Measurements from ENCODE around the gene PLEKHA8.

PLEKHA8 gene

DNA sequence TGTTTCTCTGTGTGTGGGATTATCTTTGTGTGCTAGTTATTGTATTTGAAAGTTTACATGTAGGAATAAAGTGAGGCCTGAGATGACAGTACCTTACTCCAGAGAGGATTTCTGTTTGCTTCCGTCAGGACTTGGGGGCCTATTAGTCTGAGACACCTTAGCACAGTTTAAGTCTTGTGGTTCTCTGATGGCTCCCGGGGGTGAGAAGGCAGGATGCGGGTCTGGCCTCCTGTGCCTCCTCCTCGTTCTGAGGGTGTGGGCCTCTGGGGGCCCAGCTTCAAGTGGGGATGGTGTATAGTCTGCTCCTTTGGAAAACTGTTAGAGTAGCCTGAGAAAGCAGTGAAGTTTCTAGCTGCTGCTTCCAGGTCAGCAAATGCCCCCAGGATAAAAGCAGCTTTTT lies 119.0 kb downstream of the PLEKHA8 start:
- peaks cover 2 to 12% of the 10 kb centered on the region in 2 donors for H3K36me3 ChIP-seq (ENCODE audit: control insufficient read depth in 1 of 2, insufficient read depth in 2 of 2, low read length in 2 of 2)
- H3K4me3 ChIP-seq (ENCODE audit: low read depth in 1 of 2, low read length in 2 of 2) = no peak overlapping the region
- H3K27ac ChIP-seq (ENCODE audit: low read length) = no peak overlapping the region
- H3K27me3 ChIP-seq (ENCODE audit: low read depth, low read length) = no peaks in the 10 kb centered on the region
- H3K4me1 ChIP-seq (ENCODE audit: control insufficient read depth in 1 of 2, insufficient read depth in 2 of 2, low read length in 2 of 2) = peaks cover 0 to 15% of the 10 kb centered on the region in 2 donors
- H3K9me3 ChIP-seq (ENCODE audit: control insufficient read depth in 1 of 2, low read length in 2 of 2) = no peaks in the 10 kb centered on the region

GRCh38 chr7:30147785-30148184 lies 119.6 kb downstream of the PLEKHA8 start:
- no peak overlapping the region for H3K4me3 ChIP-seq (ENCODE audit: low read depth in 1 of 2, low read length in 2 of 2)
- no peaks in the 10 kb centered on the region for H3K27me3 ChIP-seq (ENCODE audit: low read depth, low read length)
- peaks cover 3 to 17% of the 10 kb centered on the region in 2 donors for H3K36me3 ChIP-seq (ENCODE audit: control insufficient read depth in 1 of 2, insufficient read depth in 2 of 2, low read length in 2 of 2)
- H3K9me3 ChIP-seq (ENCODE audit: control insufficient read depth in 1 of 2, low read length in 2 of 2) = no peaks in the 10 kb centered on the region
- peaks cover 0 to 15% of the 10 kb centered on the region in 2 donors for H3K4me1 ChIP-seq (ENCODE audit: control insufficient read depth in 1 of 2, insufficient read depth in 2 of 2, low read length in 2 of 2)
- no peak overlapping the region for H3K27ac ChIP-seq (ENCODE audit: low read length)

DNA sequence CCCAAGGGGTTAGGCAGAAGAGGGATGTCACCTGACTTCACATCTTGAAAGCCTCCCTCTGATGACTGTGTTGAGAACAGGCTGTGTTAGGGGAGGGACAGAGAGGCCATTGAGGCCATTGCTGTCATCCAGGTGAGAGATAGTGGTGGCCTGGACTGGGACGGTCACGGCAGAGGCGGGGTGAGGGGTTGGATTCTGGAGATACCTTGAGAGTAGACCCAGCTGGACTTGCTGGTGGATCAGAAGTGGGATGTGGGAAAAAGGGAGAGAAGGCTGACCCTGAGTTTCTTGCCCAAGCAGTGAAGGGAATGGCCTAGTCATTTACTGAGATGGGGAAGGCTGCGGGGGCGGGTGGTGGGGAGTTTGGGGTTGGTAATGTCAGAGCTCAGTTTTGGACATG lies 120.2 kb downstream of the PLEKHA8 start:
- peaks cover 0 to 15% of the 10 kb centered on the region in 2 donors for H3K4me1 ChIP-seq (ENCODE audit: control insufficient read depth in 1 of 2, insufficient read depth in 2 of 2, low read length in 2 of 2)
- H3K36me3 ChIP-seq (ENCODE audit: control insufficient read depth in 1 of 2, insufficient read depth in 2 of 2, low read length in 2 of 2) = peaks cover 3 to 17% of the 10 kb centered on the region in 2 donors
- H3K27me3 ChIP-seq (ENCODE audit: low read depth, low read length) = no peaks in the 10 kb centered on the region
- no peak overlapping the region for H3K27ac ChIP-seq (ENCODE audit: low read length)
- no peak overlapping the region for H3K4me3 ChIP-seq (ENCODE audit: low read depth in 1 of 2, low read length in 2 of 2)
- H3K9me3 ChIP-seq (ENCODE audit: control insufficient read depth in 1 of 2, low read length in 2 of 2) = no peaks in the 10 kb centered on the region

GRCh38 chr7:30148951-30149459 lies 120.8 kb downstream of the PLEKHA8 start:
- no peak overlapping the region for H3K27ac ChIP-seq (ENCODE audit: low read length)
- H3K27me3 ChIP-seq (ENCODE audit: low read depth, low read length) = no peaks in the 10 kb centered on the region
- H3K4me1 ChIP-seq (ENCODE audit: control insufficient read depth in 1 of 2, insufficient read depth in 2 of 2, low read length in 2 of 2) = peaks cover 0 to 15% of the 10 kb centered on the region in 2 donors
- H3K9me3 ChIP-seq (ENCODE audit: control insufficient read depth in 1 of 2, low read length in 2 of 2) = no peaks in the 10 kb centered on the region
- no peak overlapping the region for H3K4me3 ChIP-seq (ENCODE audit: low read depth in 1 of 2, low read length in 2 of 2)
- H3K36me3 ChIP-seq (ENCODE audit: control insufficient read depth in 1 of 2, insufficient read depth in 2 of 2, low read length in 2 of 2) = peaks cover 3 to 18% of the 10 kb centered on the region in 2 donors

DNA sequence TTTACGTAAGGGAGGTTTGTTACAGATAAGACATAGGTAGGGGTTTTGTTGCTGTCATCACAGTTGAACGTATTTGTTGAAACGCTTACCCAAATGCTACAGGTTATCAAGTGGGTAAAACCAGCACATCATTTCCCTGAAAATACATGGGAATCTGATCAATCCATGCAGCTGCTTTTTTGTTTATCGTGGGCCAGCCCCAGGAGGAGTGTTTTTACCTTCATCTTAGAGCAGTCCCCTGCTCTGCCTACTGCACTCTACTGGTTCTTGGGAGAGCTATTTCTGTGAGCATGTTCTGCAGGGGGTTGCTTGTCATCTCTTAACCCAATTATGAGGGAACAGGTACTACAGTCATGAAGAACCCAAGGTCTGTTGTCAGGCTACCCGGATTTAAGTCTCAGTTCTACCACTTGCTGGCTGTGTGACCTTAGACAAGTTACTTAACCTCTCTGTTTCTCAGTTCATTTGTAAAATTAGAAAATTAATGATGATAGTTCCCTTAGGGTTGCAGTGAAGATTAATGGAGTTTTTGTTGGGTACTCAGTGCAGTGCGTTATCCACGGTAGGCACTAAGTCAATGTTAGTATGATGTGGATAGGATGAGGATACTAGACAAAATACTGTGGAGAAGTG lies 121.5 kb downstream of the PLEKHA8 start:
- H3K36me3 ChIP-seq (ENCODE audit: control insufficient read depth in 1 of 2, insufficient read depth in 2 of 2, low read length in 2 of 2) = peaks cover 3 to 26% of the 10 kb centered on the region in 2 donors
- H3K27ac ChIP-seq (ENCODE audit: low read length) = no peak overlapping the region
- H3K9me3 ChIP-seq (ENCODE audit: control insufficient read depth in 1 of 2, low read length in 2 of 2) = no peaks in the 10 kb centered on the region
- no peaks in the 10 kb centered on the region for H3K27me3 ChIP-seq (ENCODE audit: low read depth, low read length)
- no peak overlapping the region for H3K4me3 ChIP-seq (ENCODE audit: low read depth in 1 of 2, low read length in 2 of 2)
- H3K4me1 ChIP-seq (ENCODE audit: control insufficient read depth in 1 of 2, insufficient read depth in 2 of 2, low read length in 2 of 2) = peaks cover 0 to 15% of the 10 kb centered on the region in 2 donors

DNA sequence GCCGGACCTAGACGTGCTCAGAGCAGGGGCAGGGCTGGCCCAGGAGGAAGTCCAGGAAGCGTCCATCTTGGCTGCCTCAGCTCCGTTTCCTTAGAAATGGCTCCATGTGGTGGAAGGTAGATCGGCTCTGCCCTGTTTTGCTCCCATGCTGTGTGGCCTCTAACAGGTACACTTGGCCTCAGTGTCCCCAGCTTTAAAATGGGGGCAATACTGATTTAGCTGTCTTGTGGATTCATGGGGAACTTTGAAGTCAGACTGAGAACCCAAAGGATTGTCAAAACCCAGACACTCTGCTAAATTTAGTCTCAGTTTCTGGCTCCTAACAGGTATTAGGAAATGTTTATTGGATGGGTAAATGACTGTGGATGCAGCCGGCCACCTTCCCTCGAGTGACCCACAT lies 122.5 kb downstream of the PLEKHA8 start:
- Histone ChIP-seq H3K36me3 (ENCODE audit: control insufficient read depth in 1 of 2, insufficient read depth in 2 of 2, low read length in 2 of 2) (peaks cover 3 to 27% of the 10 kb centered on the region in 2 donors), H3K4me3 (ENCODE audit: low read depth in 1 of 2, low read length in 2 of 2) (no peak overlapping the region), H3K27ac (ENCODE audit: low read length) (no peak overlapping the region), H3K4me1 (ENCODE audit: control insufficient read depth in 1 of 2, insufficient read depth in 2 of 2, low read length in 2 of 2) (peaks cover 0 to 15% of the 10 kb centered on the region in 2 donors), H3K9me3 (ENCODE audit: control insufficient read depth in 1 of 2, low read length in 2 of 2) (no peaks in the 10 kb centered on the region), H3K27me3 (ENCODE audit: low read depth, low read length) (no peaks in the 10 kb centered on the region)

GRCh38 chr7:30154111-30154587 lies 125.9 kb downstream of the PLEKHA8 start:
- H3K4me1 ChIP-seq (ENCODE audit: control insufficient read depth in 1 of 2, insufficient read depth in 2 of 2, low read length in 2 of 2) = peaks cover 0 to 4% of the 10 kb centered on the region in 2 donors
- H3K27ac ChIP-seq (ENCODE audit: low read length) = no peak overlapping the region
- peaks cover 3 to 27% of the 10 kb centered on the region in 2 donors for H3K36me3 ChIP-seq (ENCODE audit: control insufficient read depth in 1 of 2, insufficient read depth in 2 of 2, low read length in 2 of 2)
- H3K27me3 ChIP-seq (ENCODE audit: low read depth, low read length) = no peaks in the 10 kb centered on the region
- H3K9me3 ChIP-seq (ENCODE audit: control insufficient read depth in 1 of 2, low read length in 2 of 2) = no peaks in the 10 kb centered on the region
- no peak overlapping the region for H3K4me3 ChIP-seq (ENCODE audit: low read depth in 1 of 2, low read length in 2 of 2)

DNA sequence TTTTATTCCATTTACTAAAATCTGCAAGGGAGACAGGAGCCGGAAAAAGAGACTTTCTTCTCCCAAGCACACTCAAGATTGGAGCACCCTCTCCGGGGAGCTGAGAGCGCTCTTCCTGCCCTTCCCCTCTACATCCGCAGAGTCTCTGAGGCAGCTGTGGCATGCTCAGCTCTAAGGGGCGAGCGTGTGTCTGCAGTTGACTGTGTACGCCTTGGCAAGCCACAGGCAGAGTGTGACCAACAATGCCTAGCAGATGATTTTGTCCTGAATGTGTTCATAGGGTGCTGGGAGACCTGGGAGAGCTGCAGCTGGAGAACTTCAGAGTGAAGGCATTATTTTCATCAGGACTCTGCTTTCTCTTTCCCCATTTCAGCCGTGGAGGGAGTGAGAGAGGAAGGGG lies 127.3 kb downstream of the PLEKHA8 start:
- Histone ChIP-seq H3K4me1 (ENCODE audit: control insufficient read depth in 1 of 2, insufficient read depth in 2 of 2, low read length in 2 of 2) (peaks cover 0 to 12% of the 10 kb centered on the region in 2 donors), H3K27me3 (ENCODE audit: low read depth, low read length) (no peaks in the 10 kb centered on the region), H3K36me3 (ENCODE audit: control insufficient read depth in 1 of 2, insufficient read depth in 2 of 2, low read length in 2 of 2) (peaks cover 3 to 22% of the 10 kb centered on the region in 2 donors), H3K9me3 (ENCODE audit: control insufficient read depth in 1 of 2, low read length in 2 of 2) (no peaks in the 10 kb centered on the region), H3K27ac (ENCODE audit: low read length) (no peak overlapping the region), H3K4me3 (ENCODE audit: low read depth in 1 of 2, low read length in 2 of 2) (no peak overlapping the region)

- Histone ChIP-seq H3K27ac (ENCODE audit: low read length) (no peak overlapping the region), H3K36me3 (ENCODE audit: control insufficient read depth in 1 of 2, insufficient read depth in 2 of 2, low read length in 2 of 2) (peaks cover 1 to 20% of the 10 kb centered on the region in 2 donors), H3K4me3 (ENCODE audit: low read depth in 1 of 2, low read length in 2 of 2) (no peak overlapping the region), H3K9me3 (ENCODE audit: control insufficient read depth in 1 of 2, low read length in 2 of 2) (no peaks in the 10 kb centered on the region), H3K27me3 (ENCODE audit: low read depth, low read length) (no peaks in the 10 kb centered on the region), H3K4me1 (ENCODE audit: control insufficient read depth in 1 of 2, insufficient read depth in 2 of 2, low read length in 2 of 2) (peaks cover 0 to 14% of the 10 kb centered on the region in 2 donors)
These were observed 129.0 kb downstream of the PLEKHA8 start for GRCh38 chr7:30157204-30157603.

DNA sequence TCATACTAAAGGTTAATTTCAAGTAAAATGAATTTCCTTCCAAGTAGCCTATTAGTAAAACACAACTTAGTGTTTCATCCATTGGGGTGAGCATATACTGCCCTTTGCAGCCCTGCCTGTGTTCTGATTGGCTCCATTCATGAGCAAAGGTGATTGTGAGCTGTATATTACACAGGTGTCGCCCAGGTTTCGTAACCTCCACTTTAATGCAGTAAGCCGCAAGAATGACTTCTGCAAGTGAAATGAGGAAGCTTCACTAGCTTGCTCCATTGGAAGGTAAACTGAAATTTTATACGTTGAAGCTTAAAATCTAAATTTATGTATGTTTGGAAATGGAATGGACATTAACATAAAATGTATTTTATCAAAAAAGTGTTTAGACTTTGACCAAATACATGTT lies 131.0 kb downstream of the PLEKHA8 start:
- Histone ChIP-seq H3K36me3 (ENCODE audit: control insufficient read depth in 1 of 2, insufficient read depth in 2 of 2, low read length in 2 of 2) (peaks cover 0 to 16% of the 10 kb centered on the region in 2 donors), H3K27ac (ENCODE audit: low read length) (no peak overlapping the region), H3K4me3 (ENCODE audit: low read depth in 1 of 2, low read length in 2 of 2) (no peak overlapping the region), H3K27me3 (ENCODE audit: low read depth, low read length) (no peaks in the 10 kb centered on the region), H3K4me1 (ENCODE audit: control insufficient read depth in 1 of 2, insufficient read depth in 2 of 2, low read length in 2 of 2) (peaks cover 5 to 32% of the 10 kb centered on the region in 2 donors), H3K9me3 (ENCODE audit: control insufficient read depth in 1 of 2, low read length in 2 of 2) (no peaks in the 10 kb centered on the region)

- H3K36me3 ChIP-seq (ENCODE audit: control insufficient read depth in 1 of 2, insufficient read depth in 2 of 2, low read length in 2 of 2) = peaks cover 0 to 10% of the 10 kb centered on the region in 2 donors
- H3K9me3 ChIP-seq (ENCODE audit: control insufficient read depth in 1 of 2, low read length in 2 of 2) = no peaks in the 10 kb centered on the region
- H3K4me1 ChIP-seq (ENCODE audit: control insufficient read depth in 1 of 2, insufficient read depth in 2 of 2, low read length in 2 of 2) = peaks cover 6 to 34% of the 10 kb centered on the region in 2 donors
- H3K27ac ChIP-seq (ENCODE audit: low read length) = no peak overlapping the region
- no peaks in the 10 kb centered on the region for H3K27me3 ChIP-seq (ENCODE audit: low read depth, low read length)
- no peak overlapping the region for H3K4me3 ChIP-seq (ENCODE audit: low read depth in 1 of 2, low read length in 2 of 2)
These were observed 131.5 kb downstream of the PLEKHA8 start for GRCh38 chr7:30159698-30160143.

Data from muscle layer of duodenum (tissue), 2 donors.